ENCODE results near the gene TTF2.

GRCh38 chr1:117143172-117143571 lies 83.0 kb downstream of the TTF2 start:
- TF ChIP-seq RAD21 (IDR thresholded peaks at IDR 0.05; ENCODE audit: low read depth), result no peak
- no peak for TF ChIP-seq YY1 (IDR thresholded peaks at IDR 0.05; ENCODE audit: low read depth)
- TF ChIP-seq FOXM1 (IDR thresholded peaks at IDR 0.05; ENCODE audit: borderline replicate concordance, low read depth), result no peak
- TF ChIP-seq USF1 (IDR thresholded peaks at IDR 0.05), result no peak
- TF ChIP-seq MAX (IDR thresholded peaks at IDR 0.05), result no peak
- no peak for TF ChIP-seq TEAD4 (IDR thresholded peaks at IDR 0.05)
- no peak for TF ChIP-seq CREB1 (IDR thresholded peaks at IDR 0.05; ENCODE audit: low read depth)
- no peak for TF ChIP-seq TAF1 (IDR thresholded peaks at IDR 0.05; ENCODE audit: low read depth)
- TF ChIP-seq EP300 (IDR thresholded peaks at IDR 0.05; ENCODE audit: borderline replicate concordance), result no peak
- TF ChIP-seq ZBTB7A (IDR thresholded peaks at IDR 0.05; ENCODE audit: low read depth), result no peak
- TF ChIP-seq REST (IDR thresholded peaks at IDR 0.05; ENCODE audit: low read depth), result no peak
- no peak for TF ChIP-seq EGR1 (IDR thresholded peaks at IDR 0.05)
